Neural crest cell (in vitro differentiated cells): ENCODE data around the gene INS. TPM values are rescaled to one million over a fixed set of nuclear protein-coding genes. Genes with fewer than 3 reads are reported as not detected.

Experiments used
- DNase-seq: peaks from one replicate; pipeline ENCODE4 v3.0.0; 2021; ENCODE audit warnings: low read depth, mixed read lengths, low spot score
- H3K27ac Mint-ChIP-seq: one replicate; pipeline ENCODE4 v1.8.0; 2021; ENCODE audit warnings: mild to moderate bottlenecking, mixed read lengths; ENCODE audit not compliant: unreplicated experiment
- H3K27me3 Mint-ChIP-seq: 2 replicates; pipeline ENCODE4 v1.8.0; 2021; ENCODE audit warnings: low read depth, mild to moderate bottlenecking, mixed read lengths
- H3K36me3 Mint-ChIP-seq: 2 replicates; pipeline ENCODE4 v1.8.0; 2021; ENCODE audit warnings: low read depth, mild to moderate bottlenecking, mixed read lengths
- H3K4me1 Mint-ChIP-seq: 2 replicates; pipeline ENCODE4 v1.8.0; 2021; ENCODE audit warnings: mixed read lengths
- H3K4me3 Mint-ChIP-seq: one replicate; pipeline ENCODE4 v1.8.0; 2021; ENCODE audit warnings: mild to moderate bottlenecking, mixed read lengths
- H3K9me3 Mint-ChIP-seq: 2 replicates; pipeline ENCODE4 v1.8.0; 2021; ENCODE audit warnings: mixed read lengths
- CTCF ChIP-seq: fragments of 200-600 bp; sonication (generic); conservative IDR thresholded peaks from 2 replicates; pipeline ENCODE4 v1.5.0; 2021; ENCODE audit warnings: antibody characterized with exemption, mild to moderate bottlenecking
- microRNA-seq: library from miRNA; unstranded; fragments of <30 nt; microRNA quantifications from one replicate; pipeline ENCODE4, GENCODE V29; 2020
- total RNA-seq: library from RNA; stranded (reverse); gene quantifications from 2 replicates; pipeline ENCODE4 v1.2.1, GENCODE V29; 2021

The INS gene
- total RNA-seq, 1 donor from 2014 or later = not detected

DNA sequence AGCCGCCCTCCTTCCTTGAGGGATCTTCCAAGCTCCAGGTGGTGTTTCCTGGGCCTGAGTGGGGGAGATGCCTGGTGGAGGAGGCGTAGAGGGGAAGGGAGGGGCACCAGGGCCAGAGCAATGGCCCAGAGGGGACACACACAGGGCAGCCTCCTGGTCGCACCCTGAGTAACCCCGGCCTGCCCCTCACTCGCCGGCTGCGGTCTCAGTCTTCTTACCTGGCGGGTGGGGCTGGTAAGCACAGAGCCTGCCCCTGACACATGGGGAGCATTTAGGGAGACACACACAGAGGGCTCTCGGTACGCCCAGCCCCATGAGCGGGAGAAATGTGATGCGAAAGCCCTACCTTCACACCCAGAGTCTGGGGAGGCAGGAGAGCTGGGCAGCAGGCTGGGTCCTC lies 45.7 kb downstream of the INS start:
- Mint-ChIP-seq H3K36me3 (peaks cover 6% of the 10 kb centered on the region), H3K4me1 (no peaks in the 10 kb centered on the region), H3K27me3 (peaks cover 26% of the 10 kb centered on the region), H3K27ac (no peak overlapping the region), H3K4me3 (no peak overlapping the region), H3K9me3 (peaks cover 19% of the 10 kb centered on the region)
- no peak for DNase-seq
- TF ChIP-seq CTCF = no peak

- no peak for TF ChIP-seq CTCF
- Mint-ChIP-seq H3K4me1 (no peaks in the 10 kb centered on the region), H3K9me3 (peaks cover 19% of the 10 kb centered on the region), H3K4me3 (no peak overlapping the region), H3K27ac (no peak overlapping the region), H3K27me3 (peaks cover 22% of the 10 kb centered on the region), H3K36me3 (peaks cover 6% of the 10 kb centered on the region)
- no peak for DNase-seq
These were observed 46.4 kb downstream of the INS start for GRCh38 chr11:2114430-2115241.

DNA sequence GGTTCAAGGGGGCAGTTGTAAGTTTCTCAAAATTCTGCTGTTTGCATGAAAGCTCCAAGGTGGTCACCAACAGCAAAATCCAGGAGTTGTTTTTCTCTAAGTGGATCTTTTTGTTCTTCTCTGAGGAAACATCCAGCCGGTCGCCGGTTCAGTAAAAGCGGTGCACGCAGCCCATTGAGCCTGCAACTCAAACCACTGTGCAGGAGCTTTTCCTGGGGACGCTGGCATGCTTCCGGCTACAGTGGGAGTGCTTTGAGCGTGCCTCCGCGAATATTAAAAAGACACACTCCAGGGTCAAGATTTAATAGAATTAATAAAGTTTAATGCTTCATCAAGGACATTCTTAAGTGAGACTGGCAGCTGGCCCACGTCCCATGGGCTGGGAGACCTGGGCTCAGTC lies 47.2 kb downstream of the INS start:
- Mint-ChIP-seq H3K27ac (no peak overlapping the region), H3K27me3 (peaks cover 18% of the 10 kb centered on the region), H3K9me3 (peaks cover 18% of the 10 kb centered on the region), H3K4me1 (no peaks in the 10 kb centered on the region), H3K4me3 (no peak overlapping the region), H3K36me3 (peaks cover 6% of the 10 kb centered on the region)
- no peak for DNase-seq
- no peak for TF ChIP-seq CTCF

- Mint-ChIP-seq H3K27ac (no peak overlapping the region), H3K9me3 (no peaks in the 10 kb centered on the region), H3K27me3 (no peaks in the 10 kb centered on the region), H3K36me3 (no peaks in the 10 kb centered on the region), H3K4me1 (no peaks in the 10 kb centered on the region), H3K4me3 (no peak overlapping the region)
- DNase-seq = no peak
- no peak for TF ChIP-seq CTCF
These were observed 50.5 kb downstream of the INS start for GRCh38 chr11:2110521-2110920.

Small RNA genes within 50 kb of the gene (microRNA-seq; reads per million reads assigned to microRNA genes)
- gene MIR4686 (not detected), gene MIR483 (99.5 reads per million, percentile 60 among the genes with 10 or more reads in this experiment)

Other genes with a start within 250 kb of the INS start
- gene TNNT3, start 241.5 kb downstream of the INS start, total RNA-seq = not detected in 2 replicates
- 60.8 and 66.7 TPM in 2 replicates for gene MRPL23, start 213.9 kb downstream of the INS start, total RNA-seq
- gene H19, start 163.4 kb downstream of the INS start, total RNA-seq = 71.3 and 71.8 TPM in 2 replicates
- gene IGF2, start 21.8 kb downstream of the INS start, total RNA-seq = 19.0 and 20.1 TPM in 2 replicates
- 0.61 and 0.68 TPM in 2 replicates for gene TH, start 10.6 kb upstream of the INS start, total RNA-seq
- 0.16 TPM in 1 of 2 replicates, not detected in the other for gene ASCL2, start 109.4 kb upstream of the INS start, total RNA-seq
- gene C11orf21, start 140.7 kb upstream of the INS start, total RNA-seq = not detected in 2 replicates
- gene TSPAN32, start 140.8 kb upstream of the INS start, total RNA-seq = not detected in 2 replicates
- gene CD81, start 216.1 kb upstream of the INS start, total RNA-seq = 211 and 225 TPM in 2 replicates
- gene TSSC4, start 239.5 kb upstream of the INS start, total RNA-seq = 48.8 and 60.1 TPM in 2 replicates